ENCODE data around the gene NCAM2.

The NCAM2 gene

DNA sequence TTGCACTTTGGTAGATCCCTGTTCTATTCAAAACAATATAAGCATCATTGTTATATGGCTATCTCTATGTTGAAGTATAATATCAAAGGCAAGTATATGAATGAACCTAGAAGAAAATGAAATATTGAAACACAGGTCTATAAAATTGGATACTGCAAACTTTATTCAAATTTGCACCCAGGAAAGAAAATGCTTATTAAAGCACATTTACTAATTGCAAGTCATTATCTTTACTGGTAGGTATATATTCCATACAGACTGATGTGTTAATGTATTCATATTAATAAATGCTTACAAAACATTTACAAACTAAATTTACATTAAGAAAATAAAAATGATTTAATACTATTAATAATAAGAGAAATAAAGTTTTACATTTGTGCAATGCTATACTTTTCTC is 469.8 kb downstream of the NCAM2 start:
- no peak for DNase-seq

DNA sequence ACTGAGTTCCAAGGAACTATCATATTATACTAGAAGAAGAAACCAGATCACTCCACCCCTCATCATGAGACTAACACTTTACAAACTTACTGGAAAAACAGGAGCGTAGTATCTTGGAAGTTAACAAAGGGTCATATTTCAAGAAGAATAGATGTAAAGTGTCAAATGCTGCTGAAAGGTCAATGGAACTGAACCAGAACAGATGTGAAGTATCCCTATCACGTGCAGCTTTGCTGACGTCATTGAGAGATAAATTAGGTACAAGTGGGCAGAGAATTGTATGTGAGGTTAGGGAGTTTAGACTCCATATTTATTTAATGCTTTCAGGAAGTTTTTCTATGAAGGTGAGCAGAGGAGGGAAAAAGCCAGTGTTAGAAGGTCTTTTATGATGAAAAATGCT is 483.0 kb downstream of the NCAM2 start:
- no peak for DNase-seq

DNA sequence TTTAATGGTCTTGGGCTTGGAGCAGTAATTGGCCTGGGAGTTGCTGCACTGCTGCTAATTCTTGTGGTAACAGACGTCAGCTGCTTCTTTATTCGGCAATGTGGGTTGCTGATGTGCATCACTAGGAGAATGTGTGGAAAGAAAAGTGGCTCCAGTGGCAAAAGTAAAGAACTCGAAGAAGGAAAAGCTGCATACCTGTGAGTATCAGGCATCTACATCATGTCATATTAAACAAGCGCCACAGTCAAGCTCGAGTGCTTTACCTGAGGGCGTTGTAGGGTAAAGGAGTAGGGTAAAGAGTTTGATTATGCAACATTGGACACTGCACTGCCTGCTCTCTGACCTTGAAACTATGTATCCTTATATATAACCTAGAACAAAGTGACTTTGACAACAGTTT is 510.6 kb downstream of the NCAM2 start:
- DNase-seq = no peak

DNA sequence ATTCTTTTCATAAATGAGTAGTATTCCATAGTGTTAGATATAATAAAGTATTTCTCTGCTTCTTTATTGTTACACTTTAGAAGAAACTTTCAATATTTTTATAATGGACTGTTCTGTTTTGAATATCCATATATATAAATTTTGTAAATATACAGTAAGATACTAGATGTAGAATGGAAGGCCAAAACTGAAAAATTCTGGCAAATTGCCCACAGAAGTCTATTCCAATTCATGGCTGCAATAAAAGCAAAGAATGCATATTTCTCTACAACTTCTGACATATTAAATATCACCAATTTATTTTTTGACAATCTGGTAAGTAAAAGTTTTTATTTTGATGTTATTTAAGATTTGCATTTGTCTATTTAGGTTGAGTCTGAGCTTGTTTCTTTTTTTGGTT is 532.5 kb downstream of the NCAM2 start:
- no peak for DNase-seq

DNA sequence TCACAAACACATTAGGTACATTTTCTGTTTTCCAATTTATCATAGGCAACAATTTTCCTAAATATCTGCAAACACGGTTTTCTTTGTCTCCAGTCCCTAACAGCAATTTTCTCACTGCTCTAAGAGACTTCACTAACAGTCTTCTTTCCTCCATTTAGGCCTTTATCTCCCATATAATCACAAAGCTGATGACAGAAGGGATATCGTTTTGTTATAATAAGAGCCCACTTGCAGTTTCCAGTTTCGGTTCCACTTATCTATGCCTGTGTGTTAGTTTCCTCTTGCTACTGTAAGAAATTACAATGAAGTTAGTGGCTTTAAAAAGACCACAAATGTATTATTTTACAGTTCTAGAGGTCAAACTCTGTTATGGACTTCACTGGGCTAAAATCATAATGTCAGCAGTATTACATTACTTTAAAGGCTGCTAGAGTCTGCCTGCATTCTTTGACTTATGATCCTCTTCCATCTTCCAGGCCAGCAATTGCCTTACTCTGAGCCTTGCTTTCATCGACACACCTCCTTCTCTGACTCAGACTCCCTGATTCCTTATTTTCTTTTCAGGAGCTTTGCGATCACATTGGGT is 549.3 kb downstream of the NCAM2 start:
- DNase-seq = no peak

DNA sequence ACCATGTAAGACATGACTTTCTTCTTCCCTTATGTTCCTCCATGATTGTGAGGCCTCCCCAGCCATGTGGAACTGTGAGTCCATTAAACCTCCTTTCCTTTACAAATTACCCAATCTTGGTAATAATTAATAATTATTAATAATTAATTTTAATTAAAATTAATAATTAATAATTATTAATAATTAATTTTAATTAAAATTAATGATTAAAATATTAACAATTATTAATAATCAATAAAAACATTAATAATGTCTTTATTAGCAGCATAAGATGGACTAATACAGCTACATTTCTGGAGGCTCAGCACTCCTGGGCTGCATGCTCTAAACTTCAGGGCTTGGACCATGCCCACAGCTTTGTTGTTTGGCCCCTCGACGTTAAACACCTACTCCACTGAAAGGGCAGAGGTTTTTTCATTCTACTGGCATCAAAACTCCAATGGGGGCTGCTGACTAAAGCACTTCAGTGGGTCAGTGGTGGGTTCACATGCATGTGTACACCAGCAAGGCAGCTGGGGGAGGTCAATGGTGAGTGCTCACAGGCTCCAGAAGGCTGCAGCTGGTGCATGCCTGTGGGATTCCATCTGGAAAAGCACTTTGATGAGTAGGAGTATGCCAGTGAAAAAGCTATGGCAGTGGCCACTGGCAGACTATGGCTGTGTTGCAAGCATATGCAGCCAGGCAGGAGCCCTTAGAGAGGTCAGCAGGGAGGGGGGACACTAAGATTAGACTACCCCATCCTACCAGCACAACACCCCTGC is 561.3 kb downstream of the NCAM2 start:
- no peak for DNase-seq
